ENCODE data around the gene NIT1.

Gene NIT1

GRCh38 chr1:161077426-161077825 is 40.5 kb upstream of the NIT1 start:
- no peak overlapping the region for H2BK120ac ChIP-seq (ENCODE audit: low read depth, low read length)
- H3K27ac ChIP-seq (ENCODE audit: low read depth, low read length), result no peak overlapping the region
- DNase-seq, result no peak
- H3K9ac ChIP-seq (ENCODE audit: low read length), result no peak overlapping the region
- H3K4me1 ChIP-seq (ENCODE audit: control insufficient read depth, low read depth, low read length), result no peaks in the 10 kb centered on the region
- H2AK5ac ChIP-seq (ENCODE audit: low read length), result no peak overlapping the region
- H3K4me2 ChIP-seq (ENCODE audit: low read length), result no peak overlapping the region
- no peak overlapping the region for H4K8ac ChIP-seq (ENCODE audit: low read depth, low read length)
- H2BK15ac ChIP-seq (replicated peaks; ENCODE audit: low read depth), result no peak overlapping the region
- no peak overlapping the region for H3K18ac ChIP-seq (ENCODE audit: low read length)
- no peaks in the 10 kb centered on the region for H3K27me3 ChIP-seq (ENCODE audit: insufficient read depth, low read length, poor library complexity)
- no peak overlapping the region for H3K56ac ChIP-seq (ENCODE audit: low read length)
- H3K79me2 ChIP-seq (ENCODE audit: control insufficient read depth, insufficient read depth, low read length), result no peaks in the 10 kb centered on the region
- no peak overlapping the region for H2BK5ac ChIP-seq (ENCODE audit: low read length)
- H3K79me1 ChIP-seq (ENCODE audit: low read length), result no peaks in the 10 kb centered on the region
- no peak overlapping the region for H3K23ac ChIP-seq (ENCODE audit: low read length)
- no peak overlapping the region for H4K5ac ChIP-seq (ENCODE audit: low read length)
- no CpG with 5 or more reads among the region's 9 CpGs for WGBS (ENCODE audit: extremely low coverage, insufficient coverage, low lambda C conversion rate)
- no peak overlapping the region for H3K4me3 ChIP-seq (ENCODE audit: low read length)
- H3K4ac ChIP-seq (ENCODE audit: low read depth, low read length), result no peak overlapping the region
- H3K36me3 ChIP-seq (ENCODE audit: control insufficient read depth, insufficient read depth, low read length), result no peaks in the 10 kb centered on the region

DNA sequence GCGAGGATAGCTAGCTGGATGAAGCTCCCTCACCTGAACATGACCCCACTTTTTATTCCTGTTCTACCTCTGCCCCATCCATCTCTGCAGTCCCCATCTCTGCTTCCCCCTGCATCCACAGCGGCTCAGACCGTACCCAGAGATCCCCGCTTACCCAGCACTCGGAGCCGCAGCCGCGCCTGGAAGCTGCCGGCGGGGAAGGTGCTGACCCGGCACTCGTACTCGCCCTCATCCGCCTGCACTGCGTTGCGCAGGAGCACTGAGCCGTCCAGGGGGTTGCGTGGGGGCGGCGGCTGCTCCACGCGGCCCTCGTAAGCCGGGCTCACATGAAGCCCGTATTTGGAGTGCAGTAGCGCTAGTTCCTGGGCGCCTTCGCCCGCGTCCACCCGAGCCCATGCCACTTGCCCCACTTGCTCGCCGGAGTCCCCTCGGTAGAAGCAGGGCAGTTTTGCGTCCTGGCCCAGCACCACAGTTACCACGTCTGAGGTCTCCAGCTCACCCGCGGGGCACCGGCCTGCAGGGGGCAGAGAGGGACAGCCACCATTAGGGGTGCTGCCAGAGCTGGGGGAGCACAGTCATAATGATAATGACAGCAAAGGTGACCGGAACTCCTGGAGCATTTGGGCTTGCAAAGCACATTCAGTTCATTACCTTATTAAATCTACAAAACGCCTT is 38.3 kb upstream of the NIT1 start:
- Histone ChIP-seq H3K9ac (ENCODE audit: low read length) (no peak overlapping the region), H3K79me1 (ENCODE audit: low read length) (no peaks in the 10 kb centered on the region), H2BK15ac (replicated peaks; ENCODE audit: low read depth) (no peak overlapping the region), H2BK5ac (ENCODE audit: low read length) (no peak overlapping the region), H3K4me1 (ENCODE audit: control insufficient read depth, low read depth, low read length) (peaks cover 4% of the 10 kb centered on the region), H3K36me3 (ENCODE audit: control insufficient read depth, insufficient read depth, low read length) (no peaks in the 10 kb centered on the region), H4K5ac (ENCODE audit: low read length) (no peak overlapping the region), H3K4ac (ENCODE audit: low read depth, low read length) (no peak overlapping the region), H3K79me2 (ENCODE audit: control insufficient read depth, insufficient read depth, low read length) (no peaks in the 10 kb centered on the region), H3K27ac (ENCODE audit: low read depth, low read length) (no peak overlapping the region), H3K4me3 (ENCODE audit: low read length) (no peak overlapping the region), H3K27me3 (ENCODE audit: insufficient read depth, low read length, poor library complexity) (no peaks in the 10 kb centered on the region), H3K4me2 (ENCODE audit: low read length) (no peak overlapping the region), H3K56ac (ENCODE audit: low read length) (peak overlapping the region; percentile 52), H2BK120ac (ENCODE audit: low read depth, low read length) (no peak overlapping the region), H3K18ac (ENCODE audit: low read length) (no peak overlapping the region), H4K8ac (ENCODE audit: low read depth, low read length) (no peak overlapping the region), H3K23ac (ENCODE audit: low read length) (no peak overlapping the region), H2AK5ac (ENCODE audit: low read length) (no peak overlapping the region)
- no CpG with 5 or more reads among the region's 41 CpGs for WGBS (ENCODE audit: extremely low coverage, insufficient coverage, low lambda C conversion rate)
- no peak for DNase-seq

- DNase-seq, result no peak
- Histone ChIP-seq H3K4me1 (ENCODE audit: control insufficient read depth, low read depth, low read length) (peaks cover 8% of the 10 kb centered on the region), H3K4me2 (ENCODE audit: low read length) (no peak overlapping the region), H2BK15ac (replicated peaks; ENCODE audit: low read depth) (no peak overlapping the region), H3K79me2 (ENCODE audit: control insufficient read depth, insufficient read depth, low read length) (no peaks in the 10 kb centered on the region), H3K9ac (ENCODE audit: low read length) (no peak overlapping the region), H4K5ac (ENCODE audit: low read length) (no peak overlapping the region), H3K56ac (ENCODE audit: low read length) (no peak overlapping the region), H2AK5ac (ENCODE audit: low read length) (no peak overlapping the region), H3K18ac (ENCODE audit: low read length) (no peak overlapping the region), H3K4ac (ENCODE audit: low read depth, low read length) (no peak overlapping the region), H3K36me3 (ENCODE audit: control insufficient read depth, insufficient read depth, low read length) (no peaks in the 10 kb centered on the region), H3K27me3 (ENCODE audit: insufficient read depth, low read length, poor library complexity) (no peaks in the 10 kb centered on the region), H4K8ac (ENCODE audit: low read depth, low read length) (no peak overlapping the region), H2BK5ac (ENCODE audit: low read length) (no peak overlapping the region), H3K4me3 (ENCODE audit: low read length) (no peak overlapping the region), H2BK120ac (ENCODE audit: low read depth, low read length) (no peak overlapping the region), H3K79me1 (ENCODE audit: low read length) (no peaks in the 10 kb centered on the region), H3K27ac (ENCODE audit: low read depth, low read length) (no peak overlapping the region), H3K23ac (ENCODE audit: low read length) (peak overlapping the region; percentile 9)
- WGBS (ENCODE audit: extremely low coverage, insufficient coverage, low lambda C conversion rate), result no CpG with 5 or more reads among the region's 5 CpGs
These were observed 37.2 kb upstream of the NIT1 start for GRCh38 chr1:161080441-161081405.

GRCh38 chr1:161081519-161081918 is 36.4 kb upstream of the NIT1 start:
- Histone ChIP-seq H2BK120ac (ENCODE audit: low read depth, low read length) (no peak overlapping the region), H2BK5ac (ENCODE audit: low read length) (no peak overlapping the region), H3K9ac (ENCODE audit: low read length) (no peak overlapping the region), H3K4ac (ENCODE audit: low read depth, low read length) (no peak overlapping the region), H3K23ac (ENCODE audit: low read length) (no peak overlapping the region), H4K8ac (ENCODE audit: low read depth, low read length) (no peak overlapping the region), H3K36me3 (ENCODE audit: control insufficient read depth, insufficient read depth, low read length) (no peaks in the 10 kb centered on the region), H3K4me2 (ENCODE audit: low read length) (no peak overlapping the region), H3K27me3 (ENCODE audit: insufficient read depth, low read length, poor library complexity) (no peaks in the 10 kb centered on the region), H3K18ac (ENCODE audit: low read length) (no peak overlapping the region), H3K4me3 (ENCODE audit: low read length) (no peak overlapping the region), H3K27ac (ENCODE audit: low read depth, low read length) (no peak overlapping the region), H3K79me2 (ENCODE audit: control insufficient read depth, insufficient read depth, low read length) (no peaks in the 10 kb centered on the region), H3K56ac (ENCODE audit: low read length) (no peak overlapping the region), H3K4me1 (ENCODE audit: control insufficient read depth, low read depth, low read length) (peaks cover 8% of the 10 kb centered on the region), H2AK5ac (ENCODE audit: low read length) (no peak overlapping the region), H2BK15ac (replicated peaks; ENCODE audit: low read depth) (no peak overlapping the region), H3K79me1 (ENCODE audit: low read length) (no peaks in the 10 kb centered on the region), H4K5ac (ENCODE audit: low read length) (no peak overlapping the region)
- no CpG with 5 or more reads among the region's 5 CpGs for WGBS (ENCODE audit: extremely low coverage, insufficient coverage, low lambda C conversion rate)
- no peak for DNase-seq

- H3K9ac ChIP-seq (ENCODE audit: low read length), result no peak overlapping the region
- no CpG with 5 or more reads among the region's 2 CpGs for WGBS (ENCODE audit: extremely low coverage, insufficient coverage, low lambda C conversion rate)
- no peak overlapping the region for H3K27ac ChIP-seq (ENCODE audit: low read depth, low read length)
- peaks cover 8% of the 10 kb centered on the region for H3K4me1 ChIP-seq (ENCODE audit: control insufficient read depth, low read depth, low read length)
- H3K56ac ChIP-seq (ENCODE audit: low read length), result no peak overlapping the region
- no peak overlapping the region for H2BK5ac ChIP-seq (ENCODE audit: low read length)
- H3K79me2 ChIP-seq (ENCODE audit: control insufficient read depth, insufficient read depth, low read length), result no peaks in the 10 kb centered on the region
- H2BK120ac ChIP-seq (ENCODE audit: low read depth, low read length), result no peak overlapping the region
- no peak overlapping the region for H4K8ac ChIP-seq (ENCODE audit: low read depth, low read length)
- H3K4me2 ChIP-seq (ENCODE audit: low read length), result no peak overlapping the region
- no peaks in the 10 kb centered on the region for H3K27me3 ChIP-seq (ENCODE audit: insufficient read depth, low read length, poor library complexity)
- no peaks in the 10 kb centered on the region for H3K36me3 ChIP-seq (ENCODE audit: control insufficient read depth, insufficient read depth, low read length)
- no peak for DNase-seq
- H2BK15ac ChIP-seq (replicated peaks; ENCODE audit: low read depth), result no peak overlapping the region
- H3K23ac ChIP-seq (ENCODE audit: low read length), result no peak overlapping the region
- no peak overlapping the region for H4K5ac ChIP-seq (ENCODE audit: low read length)
- H2AK5ac ChIP-seq (ENCODE audit: low read length), result no peak overlapping the region
- no peak overlapping the region for H3K4ac ChIP-seq (ENCODE audit: low read depth, low read length)
- H3K18ac ChIP-seq (ENCODE audit: low read length), result no peak overlapping the region
- no peak overlapping the region for H3K4me3 ChIP-seq (ENCODE audit: low read length)
- H3K79me1 ChIP-seq (ENCODE audit: low read length), result no peaks in the 10 kb centered on the region
These were observed 35.4 kb upstream of the NIT1 start for GRCh38 chr1:161082483-161082882.

Data from mesendoderm (in vitro differentiated cells).